Activated T-cell treated with anti-CD3 and anti-CD28 coated beads, Interleukin-2, amount 50 U/mL, for 72 hours (primary cell): ENCODE data around the gene ADARB2. TPM values are rescaled to one million over a fixed set of nuclear protein-coding genes. Genes with fewer than 3 reads are reported as not detected.

ENCODE experiments used
- ATAC-seq, 2 donors: fragments of 150-1000 bp; cut with Tn5 transposase; replicated peaks in 1 of 2; 2 replicates each; pipeline ENCODE4 v1.10.0; 2021; ENCODE audit warnings: moderate library complexity in 2 of 2, mild to moderate bottlenecking in 1 of 2
- DNase-seq, 2 donors: peaks; one replicate each; pipeline ENCODE4 v3.0.0; 2021 to 2022; ENCODE audit warnings: mixed read lengths in 1 of 2
- H3K27ac Mint-ChIP-seq: one replicate; pipeline ENCODE4 v1.8.0; 2022; ENCODE audit warnings: mild to moderate bottlenecking, moderate library complexity, mixed read lengths
- H3K27me3 Mint-ChIP-seq: one replicate; pipeline ENCODE4 v1.8.0; 2022; ENCODE audit warnings: low read depth, mixed read lengths
- H3K36me3 Mint-ChIP-seq, 2 donors: one replicate each; pipeline ENCODE4 v1.8.0; 2022; ENCODE audit warnings: mixed read lengths in 2 of 2, mild to moderate bottlenecking in 1 of 2; ENCODE audit not compliant: insufficient read depth in 2 of 2
- H3K4me1 Mint-ChIP-seq: one replicate; pipeline ENCODE4 v1.8.0; 2022; ENCODE audit warnings: low read depth, mixed read lengths
- H3K4me3 Mint-ChIP-seq, 2 donors: one replicate each; pipeline ENCODE4 v1.8.0; 2022; ENCODE audit warnings: mild to moderate bottlenecking in 2 of 2, mixed read lengths in 2 of 2, moderate library complexity in 2 of 2
- H3K9me3 Mint-ChIP-seq, 2 donors: one replicate each; pipeline ENCODE4 v1.8.0; 2022; ENCODE audit warnings: mixed read lengths in 2 of 2
- total RNA-seq, 2 donors: library from RNA; stranded (reverse); gene quantifications; one replicate each; pipeline ENCODE4 v1.2.3, GENCODE V29; 2022

Gene ADARB2
- total RNA-seq, 2 donors from 2014 or later, result 0.60 to 2.0 TPM

- H3K36me3 Mint-ChIP-seq, result no peaks in the 10 kb centered on the region
- H3K4me3 Mint-ChIP-seq, result no peak overlapping the region
- H3K27ac Mint-ChIP-seq, result no peak overlapping the region
- peaks cover 40% of the 10 kb centered on the region for H3K27me3 Mint-ChIP-seq
- H3K4me1 Mint-ChIP-seq, result peaks cover 18% of the 10 kb centered on the region
- no peaks in the 10 kb centered on the region for H3K9me3 Mint-ChIP-seq
- ATAC-seq, result no peak
- no peak for DNase-seq
Measured at GRCh38 chr10:1632596-1632995, 104.7 kb downstream of the ADARB2 start.

GRCh38 chr10:1632141-1632540, 105.2 kb downstream of the ADARB2 start:
- Mint-ChIP-seq H3K9me3 (no peaks in the 10 kb centered on the region), H3K4me3 (no peak overlapping the region), H3K36me3 (no peaks in the 10 kb centered on the region), H3K27ac (no peak overlapping the region), H3K4me1 (peaks cover 18% of the 10 kb centered on the region), H3K27me3 (peaks cover 40% of the 10 kb centered on the region)
- no peak for DNase-seq
- no peak for ATAC-seq

- no peak overlapping the region for H3K27ac Mint-ChIP-seq
- H3K36me3 Mint-ChIP-seq, result no peaks in the 10 kb centered on the region
- H3K4me1 Mint-ChIP-seq, result peaks cover 18% of the 10 kb centered on the region
- DNase-seq, result peak in 1 of 2 donors; percentile 19
- H3K27me3 Mint-ChIP-seq, result peaks cover 40% of the 10 kb centered on the region
- peak; percentile 22 to 71 for ATAC-seq
- H3K4me3 Mint-ChIP-seq, result peak overlapping the region; percentile 50 to 55
- H3K9me3 Mint-ChIP-seq, result no peaks in the 10 kb centered on the region
Measured at GRCh38 chr10:1631282-1631681, 106.0 kb downstream of the ADARB2 start.

- no peaks in the 10 kb centered on the region for H3K9me3 Mint-ChIP-seq
- H3K4me3 Mint-ChIP-seq, result peak overlapping the region in 1 of 2 donors; percentile 15
- H3K27ac Mint-ChIP-seq, result no peak overlapping the region
- no peaks in the 10 kb centered on the region for H3K36me3 Mint-ChIP-seq
- peak; percentile 32 to 56 for ATAC-seq
- DNase-seq, result no peak
- peaks cover 18% of the 10 kb centered on the region for H3K4me1 Mint-ChIP-seq
- H3K27me3 Mint-ChIP-seq, result peaks cover 32% of the 10 kb centered on the region
Measured at GRCh38 chr10:1630304-1630703, 107.0 kb downstream of the ADARB2 start.

- DNase-seq (no peak), ATAC-seq (no peak)
- no peaks in the 10 kb centered on the region for H3K36me3 Mint-ChIP-seq
- H3K4me3 Mint-ChIP-seq, result no peak overlapping the region
- H3K27me3 Mint-ChIP-seq, result peaks cover 26% of the 10 kb centered on the region
- H3K4me1 Mint-ChIP-seq, result peaks cover 18% of the 10 kb centered on the region
- no peak overlapping the region for H3K27ac Mint-ChIP-seq
- no peaks in the 10 kb centered on the region for H3K9me3 Mint-ChIP-seq
Measured at GRCh38 chr10:1629326-1630198, 107.8 kb downstream of the ADARB2 start.

GRCh38 chr10:1628757-1629156, 108.6 kb downstream of the ADARB2 start:
- no peak overlapping the region for H3K4me3 Mint-ChIP-seq
- H3K4me1 Mint-ChIP-seq, result peaks cover 18% of the 10 kb centered on the region
- DNase-seq, result no peak
- no peaks in the 10 kb centered on the region for H3K36me3 Mint-ChIP-seq
- H3K27me3 Mint-ChIP-seq, result peaks cover 27% of the 10 kb centered on the region
- ATAC-seq, result no peak
- H3K27ac Mint-ChIP-seq, result no peak overlapping the region
- no peaks in the 10 kb centered on the region for H3K9me3 Mint-ChIP-seq

- Mint-ChIP-seq H3K4me3 (no peak overlapping the region), H3K4me1 (peaks cover 18% of the 10 kb centered on the region), H3K9me3 (no peaks in the 10 kb centered on the region), H3K27me3 (peaks cover 25% of the 10 kb centered on the region), H3K27ac (no peak overlapping the region), H3K36me3 (no peaks in the 10 kb centered on the region)
- ATAC-seq (no peak), DNase-seq (no peak)
Measured at GRCh38 chr10:1627945-1628344, 109.4 kb downstream of the ADARB2 start.

GRCh38 chr10:1626835-1627234, 110.5 kb downstream of the ADARB2 start:
- no peak for ATAC-seq

GRCh38 chr10:1626410-1626809, 110.9 kb downstream of the ADARB2 start:
- H3K36me3 Mint-ChIP-seq, result no peaks in the 10 kb centered on the region
- peaks cover 14% of the 10 kb centered on the region for H3K4me1 Mint-ChIP-seq
- H3K4me3 Mint-ChIP-seq, result no peak overlapping the region
- ATAC-seq (no peak), DNase-seq (no peak)
- H3K9me3 Mint-ChIP-seq, result no peaks in the 10 kb centered on the region
- no peak overlapping the region for H3K27ac Mint-ChIP-seq
- peaks cover 10% of the 10 kb centered on the region for H3K27me3 Mint-ChIP-seq

More at GRCh38 chr10:1626835-1627234, 110.5 kb downstream of the ADARB2 start:
- no peaks in the 10 kb centered on the region for H3K9me3 Mint-ChIP-seq
- peaks cover 14% of the 10 kb centered on the region for H3K27me3 Mint-ChIP-seq
- no peak for DNase-seq
- H3K27ac Mint-ChIP-seq, result no peak overlapping the region
- H3K4me1 Mint-ChIP-seq, result peaks cover 18% of the 10 kb centered on the region
- no peaks in the 10 kb centered on the region for H3K36me3 Mint-ChIP-seq
- no peak overlapping the region for H3K4me3 Mint-ChIP-seq

- no peaks in the 10 kb centered on the region for H3K9me3 Mint-ChIP-seq
- peaks cover 6% of the 10 kb centered on the region for H3K27me3 Mint-ChIP-seq
- H3K27ac Mint-ChIP-seq, result no peak overlapping the region
- no peak overlapping the region for H3K4me3 Mint-ChIP-seq
- H3K36me3 Mint-ChIP-seq, result no peaks in the 10 kb centered on the region
- peaks cover 9% of the 10 kb centered on the region for H3K4me1 Mint-ChIP-seq
- DNase-seq, result no peak
- ATAC-seq, result no peak
Measured at GRCh38 chr10:1625731-1626130, 111.6 kb downstream of the ADARB2 start.

- Mint-ChIP-seq H3K9me3 (no peaks in the 10 kb centered on the region), H3K27ac (no peak overlapping the region), H3K36me3 (no peaks in the 10 kb centered on the region), H3K4me3 (no peak overlapping the region), H3K4me1 (peaks cover 3% of the 10 kb centered on the region), H3K27me3 (peaks cover 6% of the 10 kb centered on the region)
- no peak for ATAC-seq
- no peak for DNase-seq
Measured at GRCh38 chr10:1625079-1625478, 112.2 kb downstream of the ADARB2 start.

GRCh38 chr10:1624240-1624639, 113.1 kb downstream of the ADARB2 start:
- Mint-ChIP-seq H3K27ac (no peak overlapping the region), H3K9me3 (no peaks in the 10 kb centered on the region), H3K27me3 (peaks cover 6% of the 10 kb centered on the region), H3K36me3 (no peaks in the 10 kb centered on the region), H3K4me1 (no peaks in the 10 kb centered on the region), H3K4me3 (no peak overlapping the region)
- DNase-seq (no peak), ATAC-seq (no peak)

GRCh38 chr10:1620803-1621202, 116.5 kb downstream of the ADARB2 start:
- H3K36me3 Mint-ChIP-seq, result peaks cover 0 to 5% of the 10 kb centered on the region in 2 donors

More at GRCh38 chr10:1620803-1621202, 116.5 kb downstream of the ADARB2 start:
- Mint-ChIP-seq H3K4me1 (no peaks in the 10 kb centered on the region), H3K4me3 (no peak overlapping the region), H3K27me3 (peaks cover 6% of the 10 kb centered on the region), H3K27ac (no peak overlapping the region), H3K9me3 (peaks cover 3 to 5% of the 10 kb centered on the region in 2 donors)
- DNase-seq, result no peak
- ATAC-seq, result peak in 1 of 2 donors; percentile 28
